ENCODE data around the gene UBASH3B. TPM values are rescaled to one million over a fixed set of nuclear protein-coding genes. Genes with fewer than 3 reads are reported as not detected.

Gene UBASH3B
- polyA plus RNA-seq, 4 donors = 0.89 to 2.1 (median 1.0) TPM

DNA sequence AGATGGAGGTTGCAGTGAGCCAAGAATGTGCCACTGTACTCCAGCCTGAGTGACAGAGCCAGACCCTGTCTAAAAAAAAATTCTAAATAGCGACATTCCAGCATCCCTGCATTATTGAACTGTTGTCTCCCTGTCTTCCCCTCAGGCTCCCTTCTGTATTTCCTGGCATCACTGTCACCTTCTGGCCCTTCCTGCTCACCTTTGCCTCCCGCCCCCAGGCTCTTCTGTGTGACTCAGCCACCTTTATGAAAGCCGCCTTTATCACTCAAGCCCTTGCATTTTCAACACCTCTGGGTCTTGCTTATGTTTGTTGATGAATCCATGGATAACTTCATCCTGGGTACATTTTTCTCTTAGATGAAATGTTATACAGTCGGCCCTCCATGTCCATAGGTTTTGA lies 21.1 kb downstream of the UBASH3B start:
- no peaks in the 10 kb centered on the region for H3K4me1 ChIP-seq (ENCODE audit: control insufficient read depth in 3 of 3, insufficient read depth in 2 of 3, low read depth in 1 of 3, low read length in 2 of 3)
- FAIRE-seq = no peak
- no peak overlapping the region for H3K27ac ChIP-seq (ENCODE audit: low read depth in 1 of 3, low read length in 2 of 3)
- no peaks in the 10 kb centered on the region for H3K36me3 ChIP-seq (ENCODE audit: control insufficient read depth in 3 of 3, insufficient read depth in 2 of 3, low read depth in 1 of 3, low read length in 3 of 3)
- H3K4me3 ChIP-seq (ENCODE audit: low read depth in 1 of 3, low read length in 3 of 3) = no peak overlapping the region
- no peak for DNase-seq
- no peaks in the 10 kb centered on the region for H3K9me3 ChIP-seq (ENCODE audit: control insufficient read depth in 2 of 2, insufficient read depth in 1 of 2, low read depth in 1 of 2, low read length in 1 of 2)
- 71 to 88% (median 80%) methylated on average over 4 of the region's 4 CpGs for whole genome bisulfite sequencing, 3 donors
- H3K27me3 ChIP-seq (ENCODE audit: control insufficient read depth in 3 of 3, insufficient read depth in 3 of 3, low read length in 3 of 3) = no peaks in the 10 kb centered on the region

DNA sequence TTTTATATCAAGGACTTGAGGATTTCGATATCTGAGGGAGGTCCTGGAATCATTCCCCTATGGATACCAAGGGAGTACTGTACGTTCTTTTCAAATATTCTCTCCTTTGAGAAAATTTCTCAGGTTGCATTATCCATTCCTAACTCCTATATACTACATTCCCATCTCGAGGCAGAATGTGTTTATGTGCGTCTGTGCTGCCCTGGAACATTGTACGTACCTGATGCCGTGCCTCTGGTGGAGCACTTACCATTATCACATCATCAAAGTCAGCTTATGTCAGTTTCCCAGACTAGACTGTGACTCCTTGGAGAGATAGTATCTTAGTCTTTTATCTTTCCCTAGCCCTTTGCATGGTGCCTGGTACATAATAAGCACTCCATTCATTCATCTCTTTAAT lies 21.7 kb downstream of the UBASH3B start:
- Histone ChIP-seq H3K36me3 (ENCODE audit: control insufficient read depth in 3 of 3, insufficient read depth in 2 of 3, low read depth in 1 of 3, low read length in 3 of 3) (no peaks in the 10 kb centered on the region), H3K27ac (ENCODE audit: low read depth in 1 of 3, low read length in 2 of 3) (no peak overlapping the region), H3K9me3 (ENCODE audit: control insufficient read depth in 2 of 2, insufficient read depth in 1 of 2, low read depth in 1 of 2, low read length in 1 of 2) (no peaks in the 10 kb centered on the region), H3K27me3 (ENCODE audit: control insufficient read depth in 3 of 3, insufficient read depth in 3 of 3, low read length in 3 of 3) (no peaks in the 10 kb centered on the region), H3K4me3 (ENCODE audit: low read depth in 1 of 3, low read length in 3 of 3) (no peak overlapping the region), H3K4me1 (ENCODE audit: control insufficient read depth in 3 of 3, insufficient read depth in 2 of 3, low read depth in 1 of 3, low read length in 2 of 3) (no peaks in the 10 kb centered on the region)
- FAIRE-seq (no peak), DNase-seq (no peak)
- WGBS, 3 donors = 84 to 92% (median 91%) methylated on average over 6 of the region's 6 CpGs

DNA sequence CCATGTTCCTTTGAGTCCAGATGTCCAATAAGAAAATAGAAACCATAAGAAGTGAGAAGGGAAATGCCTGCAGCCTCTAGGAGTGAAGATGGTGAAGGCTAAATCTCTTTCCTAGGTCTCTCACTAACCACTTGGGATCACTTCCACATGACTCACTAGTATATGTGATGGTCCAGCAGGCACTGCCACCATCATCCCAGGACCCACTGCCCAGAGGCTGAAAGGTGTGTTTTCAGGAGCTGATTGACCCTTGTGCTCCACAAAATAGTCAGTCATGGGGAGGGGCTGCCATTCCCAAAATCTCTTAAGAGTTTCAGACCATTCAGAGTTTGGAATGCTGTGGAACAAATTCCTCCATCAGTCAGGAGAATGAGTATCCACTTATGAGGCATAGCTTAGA lies 22.9 kb downstream of the UBASH3B start:
- FAIRE-seq = no peak
- H3K9me3 ChIP-seq (ENCODE audit: control insufficient read depth in 2 of 2, insufficient read depth in 1 of 2, low read depth in 1 of 2, low read length in 1 of 2) = no peaks in the 10 kb centered on the region
- no peaks in the 10 kb centered on the region for H3K36me3 ChIP-seq (ENCODE audit: control insufficient read depth in 3 of 3, insufficient read depth in 2 of 3, low read depth in 1 of 3, low read length in 3 of 3)
- H3K4me1 ChIP-seq (ENCODE audit: control insufficient read depth in 3 of 3, insufficient read depth in 2 of 3, low read depth in 1 of 3, low read length in 2 of 3) = no peaks in the 10 kb centered on the region
- DNase-seq = no peak
- no peaks in the 10 kb centered on the region for H3K27me3 ChIP-seq (ENCODE audit: control insufficient read depth in 3 of 3, insufficient read depth in 3 of 3, low read length in 3 of 3)
- no peak overlapping the region for H3K27ac ChIP-seq (ENCODE audit: low read depth in 1 of 3, low read length in 2 of 3)
- H3K4me3 ChIP-seq (ENCODE audit: low read depth in 1 of 3, low read length in 3 of 3) = no peak overlapping the region

DNA sequence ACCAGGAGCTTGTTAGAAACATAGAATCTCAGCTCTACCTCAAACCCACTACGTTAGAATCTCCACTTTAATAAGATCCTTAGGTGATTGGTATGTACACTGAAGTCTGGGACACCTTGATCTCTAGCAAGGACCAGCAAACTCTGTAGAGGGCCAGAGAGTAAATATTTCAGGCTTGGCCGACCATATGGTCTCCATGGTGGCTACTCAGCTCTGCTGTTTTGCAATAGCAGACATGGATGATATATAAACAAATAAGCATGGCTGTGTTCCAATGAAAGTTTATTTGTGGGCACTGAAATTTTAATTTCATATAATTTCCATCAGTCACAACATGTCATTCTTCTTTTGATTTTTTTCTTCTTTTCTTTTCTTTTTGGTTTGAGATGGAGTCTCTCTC lies 23.9 kb downstream of the UBASH3B start:
- H3K4me1 ChIP-seq (ENCODE audit: control insufficient read depth in 3 of 3, insufficient read depth in 2 of 3, low read depth in 1 of 3, low read length in 2 of 3) = no peaks in the 10 kb centered on the region
- H3K27me3 ChIP-seq (ENCODE audit: control insufficient read depth in 3 of 3, insufficient read depth in 3 of 3, low read length in 3 of 3) = no peaks in the 10 kb centered on the region
- H3K4me3 ChIP-seq (ENCODE audit: low read depth in 1 of 3, low read length in 3 of 3) = no peak overlapping the region
- H3K36me3 ChIP-seq (ENCODE audit: control insufficient read depth in 3 of 3, insufficient read depth in 2 of 3, low read depth in 1 of 3, low read length in 3 of 3) = no peaks in the 10 kb centered on the region
- FAIRE-seq (no peak), DNase-seq (no peak)
- H3K27ac ChIP-seq (ENCODE audit: low read depth in 1 of 3, low read length in 2 of 3) = no peak overlapping the region
- 80 to 89% (median 85%) methylated on average over 2 of the region's 2 CpGs for WGBS, 3 donors
- no peaks in the 10 kb centered on the region for H3K9me3 ChIP-seq (ENCODE audit: control insufficient read depth in 2 of 2, insufficient read depth in 1 of 2, low read depth in 1 of 2, low read length in 1 of 2)

DNA sequence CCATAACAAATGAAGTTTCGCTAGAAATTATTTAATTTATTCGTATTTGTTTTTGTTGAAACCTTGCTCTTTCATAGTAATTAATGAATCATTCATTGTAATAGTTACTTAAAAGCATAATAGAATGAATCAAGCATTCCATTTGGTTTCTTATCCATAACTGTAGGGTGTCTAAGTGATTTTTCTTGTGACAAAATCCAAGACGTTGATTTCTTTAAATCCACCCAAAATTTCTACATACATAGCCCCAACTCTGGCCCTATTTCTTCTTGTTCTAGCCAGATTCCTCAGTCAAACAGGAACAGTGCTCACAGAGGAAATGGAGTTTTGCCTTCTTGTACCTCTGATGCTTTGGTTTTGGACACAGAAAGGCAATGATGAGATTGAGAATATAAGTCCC lies 25.5 kb downstream of the UBASH3B start:
- 85 to 93% (median 88%) methylated on average over 3 of the region's 3 CpGs for WGBS, 3 donors
- no peaks in the 10 kb centered on the region for H3K9me3 ChIP-seq (ENCODE audit: control insufficient read depth in 2 of 2, insufficient read depth in 1 of 2, low read depth in 1 of 2, low read length in 1 of 2)
- H3K4me1 ChIP-seq (ENCODE audit: control insufficient read depth in 3 of 3, insufficient read depth in 2 of 3, low read depth in 1 of 3, low read length in 2 of 3) = no peaks in the 10 kb centered on the region
- no peak for FAIRE-seq
- no peaks in the 10 kb centered on the region for H3K36me3 ChIP-seq (ENCODE audit: control insufficient read depth in 3 of 3, insufficient read depth in 2 of 3, low read depth in 1 of 3, low read length in 3 of 3)
- DNase-seq = no peak
- no peak overlapping the region for H3K4me3 ChIP-seq (ENCODE audit: low read depth in 1 of 3, low read length in 3 of 3)
- no peaks in the 10 kb centered on the region for H3K27me3 ChIP-seq (ENCODE audit: control insufficient read depth in 3 of 3, insufficient read depth in 3 of 3, low read length in 3 of 3)
- no peak overlapping the region for H3K27ac ChIP-seq (ENCODE audit: low read depth in 1 of 3, low read length in 2 of 3)

DNA sequence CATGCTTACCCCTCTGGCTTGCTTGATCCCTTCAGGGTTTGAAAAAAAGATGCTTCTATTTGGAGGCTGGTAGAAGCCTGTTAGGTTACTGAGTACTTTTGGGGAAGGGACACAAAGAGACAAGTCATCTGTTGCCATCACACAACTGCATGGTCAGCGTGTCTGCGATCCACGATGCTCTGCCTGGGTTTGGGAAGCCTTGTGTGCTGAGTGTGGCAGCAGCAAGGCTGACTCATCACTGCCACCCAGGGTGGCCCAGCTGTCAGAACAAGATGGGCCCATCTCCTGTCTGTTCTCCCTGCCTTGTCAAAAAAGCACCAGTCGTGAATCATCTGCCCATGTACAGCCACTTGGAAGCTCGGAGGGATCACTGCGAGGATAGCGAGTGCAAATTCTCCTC lies 26.2 kb downstream of the UBASH3B start:
- no peaks in the 10 kb centered on the region for H3K27me3 ChIP-seq (ENCODE audit: control insufficient read depth in 3 of 3, insufficient read depth in 3 of 3, low read length in 3 of 3)
- WGBS, 3 donors = 65 to 84% (median 81%) methylated on average over 7 of the region's 7 CpGs
- no peaks in the 10 kb centered on the region for H3K9me3 ChIP-seq (ENCODE audit: control insufficient read depth in 2 of 2, insufficient read depth in 1 of 2, low read depth in 1 of 2, low read length in 1 of 2)
- DNase-seq (no peak), FAIRE-seq (no peak)
- no peak overlapping the region for H3K27ac ChIP-seq (ENCODE audit: low read depth in 1 of 3, low read length in 2 of 3)
- H3K4me3 ChIP-seq (ENCODE audit: low read depth in 1 of 3, low read length in 3 of 3) = no peak overlapping the region
- H3K4me1 ChIP-seq (ENCODE audit: control insufficient read depth in 3 of 3, insufficient read depth in 2 of 3, low read depth in 1 of 3, low read length in 2 of 3) = no peaks in the 10 kb centered on the region
- no peaks in the 10 kb centered on the region for H3K36me3 ChIP-seq (ENCODE audit: control insufficient read depth in 3 of 3, insufficient read depth in 2 of 3, low read depth in 1 of 3, low read length in 3 of 3)

DNA sequence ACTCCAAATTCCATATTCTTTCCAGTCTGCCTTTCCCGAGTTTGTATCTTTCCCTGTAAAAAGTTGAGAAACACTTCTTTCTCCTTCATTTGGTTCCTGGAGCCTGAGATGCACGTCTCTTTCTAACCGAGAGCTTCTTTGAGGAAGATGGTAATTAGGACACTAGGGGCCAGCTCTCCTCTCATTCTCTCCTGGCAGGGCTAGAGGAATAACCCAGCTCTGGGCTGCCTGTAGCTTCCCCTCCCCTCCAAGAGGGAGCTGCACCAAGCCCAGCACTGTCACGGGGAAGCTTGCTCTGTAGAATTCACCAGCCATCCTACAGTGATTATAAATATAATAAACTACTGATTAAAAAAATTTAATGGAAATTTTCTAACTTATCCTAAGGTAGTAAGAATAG lies 26.9 kb downstream of the UBASH3B start:
- no peaks in the 10 kb centered on the region for H3K4me1 ChIP-seq (ENCODE audit: control insufficient read depth in 3 of 3, insufficient read depth in 2 of 3, low read depth in 1 of 3, low read length in 2 of 3)
- no peaks in the 10 kb centered on the region for H3K9me3 ChIP-seq (ENCODE audit: control insufficient read depth in 2 of 2, insufficient read depth in 1 of 2, low read depth in 1 of 2, low read length in 1 of 2)
- no peaks in the 10 kb centered on the region for H3K27me3 ChIP-seq (ENCODE audit: control insufficient read depth in 3 of 3, insufficient read depth in 3 of 3, low read length in 3 of 3)
- H3K36me3 ChIP-seq (ENCODE audit: control insufficient read depth in 3 of 3, insufficient read depth in 2 of 3, low read depth in 1 of 3, low read length in 3 of 3) = no peaks in the 10 kb centered on the region
- H3K27ac ChIP-seq (ENCODE audit: low read depth in 1 of 3, low read length in 2 of 3) = no peak overlapping the region
- FAIRE-seq (no peak), DNase-seq (no peak)
- no peak overlapping the region for H3K4me3 ChIP-seq (ENCODE audit: low read depth in 1 of 3, low read length in 3 of 3)
- WGBS, 3 donors = 61 to 81% (median 78%) methylated on average over 4 of the region's 4 CpGs

DNA sequence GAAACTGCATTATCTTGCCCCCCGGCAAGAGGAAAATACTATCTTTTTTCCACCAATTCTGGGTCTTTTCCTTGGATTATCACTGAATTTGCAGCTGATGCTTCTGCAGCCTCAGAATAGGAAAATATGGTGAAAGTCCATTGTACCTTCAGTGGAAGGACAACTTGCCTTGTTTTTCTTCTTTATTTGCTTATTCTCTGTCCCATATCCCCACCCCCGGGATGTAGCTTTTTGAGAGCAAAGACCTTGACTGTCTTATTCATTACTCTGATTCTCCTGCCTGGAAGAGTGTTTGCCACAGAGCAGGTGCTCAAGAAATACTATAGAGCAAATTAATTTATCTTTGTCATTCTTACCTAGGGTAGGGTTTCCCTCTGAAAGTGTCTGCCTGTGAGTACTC lies 29.5 kb downstream of the UBASH3B start:
- H3K9me3 ChIP-seq (ENCODE audit: control insufficient read depth in 2 of 2, insufficient read depth in 1 of 2, low read depth in 1 of 2, low read length in 1 of 2) = no peaks in the 10 kb centered on the region
- no peak for FAIRE-seq
- no peak overlapping the region for H3K27ac ChIP-seq (ENCODE audit: low read depth in 1 of 3, low read length in 2 of 3)
- H3K4me3 ChIP-seq (ENCODE audit: low read depth in 1 of 3, low read length in 3 of 3) = no peak overlapping the region
- DNase-seq = no peak
- WGBS, 3 donors = 73 to 86% (median 74%) methylated on average over 2 of the region's 2 CpGs
- H3K27me3 ChIP-seq (ENCODE audit: control insufficient read depth in 3 of 3, insufficient read depth in 3 of 3, low read length in 3 of 3) = no peaks in the 10 kb centered on the region
- H3K4me1 ChIP-seq (ENCODE audit: control insufficient read depth in 3 of 3, insufficient read depth in 2 of 3, low read depth in 1 of 3, low read length in 2 of 3) = no peaks in the 10 kb centered on the region
- H3K36me3 ChIP-seq (ENCODE audit: control insufficient read depth in 3 of 3, insufficient read depth in 2 of 3, low read depth in 1 of 3, low read length in 3 of 3) = no peaks in the 10 kb centered on the region

DNA sequence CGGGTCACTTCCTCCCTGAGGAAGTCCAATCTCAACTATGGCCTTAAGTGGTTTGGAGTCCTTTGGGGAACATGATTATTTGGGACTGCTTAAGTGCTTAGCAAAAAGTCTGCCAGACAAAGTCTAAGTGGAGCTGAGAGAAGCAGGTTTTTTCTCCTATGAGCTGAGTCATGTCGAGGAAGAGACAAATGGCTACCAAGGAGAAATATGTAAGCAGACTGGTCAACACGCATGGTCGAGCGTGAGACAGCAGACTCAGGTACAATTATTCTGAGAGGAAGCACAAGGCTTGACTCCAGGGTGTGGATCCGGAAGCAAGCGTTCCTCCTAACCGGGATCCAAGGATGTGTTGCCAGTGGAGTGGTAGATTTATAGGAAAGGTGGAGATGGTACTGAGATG lies 30.6 kb downstream of the UBASH3B start:
- no peak overlapping the region for H3K27ac ChIP-seq (ENCODE audit: low read depth in 1 of 3, low read length in 2 of 3)
- H3K4me1 ChIP-seq (ENCODE audit: control insufficient read depth in 3 of 3, insufficient read depth in 2 of 3, low read depth in 1 of 3, low read length in 2 of 3) = no peaks in the 10 kb centered on the region
- no peaks in the 10 kb centered on the region for H3K27me3 ChIP-seq (ENCODE audit: control insufficient read depth in 3 of 3, insufficient read depth in 3 of 3, low read length in 3 of 3)
- H3K9me3 ChIP-seq (ENCODE audit: control insufficient read depth in 2 of 2, insufficient read depth in 1 of 2, low read depth in 1 of 2, low read length in 1 of 2) = no peaks in the 10 kb centered on the region
- no peak overlapping the region for H3K4me3 ChIP-seq (ENCODE audit: low read depth in 1 of 3, low read length in 3 of 3)
- FAIRE-seq = no peak
- no peak for DNase-seq
- WGBS, 3 donors = 77 to 92% (median 91%) methylated on average over 8 of the region's 8 CpGs
- H3K36me3 ChIP-seq (ENCODE audit: control insufficient read depth in 3 of 3, insufficient read depth in 2 of 3, low read depth in 1 of 3, low read length in 3 of 3) = no peaks in the 10 kb centered on the region
